Right lobe of liver (tissue), 6 donors: ENCODE results near the gene ATP1A2. TPM values are rescaled to one million over a fixed set of nuclear protein-coding genes. Genes with fewer than 3 reads are reported as not detected.

Source experiments
- ATAC-seq, 4 donors: fragments of 200-7000 bp; cut with Tn5 transposase; one replicate each; pipeline ENCODE4 v1.9.1; 2020; ENCODE audit warnings: mild to moderate bottlenecking in 4 of 4, moderate library complexity in 4 of 4
- DNase-seq, 3 donors: peaks; one replicate each; pipeline ENCODE4 v3.0.0-alpha.2; 2020
- H3K27ac ChIP-seq, 3 donors: fragments of 200-600 bp; one replicate each; pipeline ENCODE4 v1.8.0; 2022
- H3K27me3 ChIP-seq, 2 donors: fragments of 200-600 bp; one replicate each; pipeline ENCODE4 v1.8.0; 2022
- H3K36me3 ChIP-seq, 4 donors: fragments of 200-600 bp; sonication (generic) in 1 of 4; one replicate each; pipeline versions ENCODE4 v1.5.1 to v1.8.0; 2017 to 2022; ENCODE audit warnings: control low read depth in 1 of 4
- H3K4me1 ChIP-seq, 4 donors: fragments of 200-600 bp; sonication (generic) in 1 of 4; one replicate each; pipeline versions ENCODE4 v1.5.1 to v1.8.0; 2017 to 2022; ENCODE audit warnings: control low read depth in 1 of 4
- H3K4me3 ChIP-seq, 3 donors: fragments of 200-600 bp; one replicate each; pipeline ENCODE4 v1.8.0; 2022
- H3K9me3 ChIP-seq, 4 donors: fragments of 200-600 bp; sonication (generic) in 1 of 4; one replicate each; pipeline versions ENCODE4 v1.5.1 to v1.8.0; 2017 to 2022; ENCODE audit warnings: control low read depth in 1 of 4
- CTCF ChIP-seq, 4 donors: fragments of 200-600 bp in 3 of 4; fragments of 450-650 bp in 1 of 4; IDR thresholded peaks; one replicate each; pipeline versions ENCODE4 v1.5.1 to v1.8.0; 2016 to 2022; ENCODE audit warnings: antibody characterized with exemption in 4 of 4, mild to moderate bottlenecking in 2 of 4
- POLR2A ChIP-seq: fragments of 450-650 bp; IDR thresholded peaks from one replicate; pipeline ENCODE4 v1.6.1; 2017; ENCODE audit warnings: antibody characterized with exemption, mild to moderate bottlenecking
- WGBS: methylation state at CpG from one replicate; pipeline ENCODE4 v1.1.6; 2018; ENCODE audit warnings: low coverage, low lambda C conversion rate; ENCODE audit not compliant: insufficient coverage; ENCODE audit errors: missing lambda C conversion rate; 5-methylcytosine and 5-hydroxymethylcytosine counted together
- intact Hi-C, 2 donors: fragments of 100-400 bp; cut with DNase I; formaldehyde crosslinking; loops; one replicate each; pipeline versions ENCODE4 v1.11.2 to v1.14.1; 2022
- total RNA-seq, 6 experiments: library from RNA; depleted of rRNA in 2 of 6; stranded (reverse); fragments of >200 nt in 2 of 6; fragmentation: NEBNext Ultra II Directional in 3 of 6; extraction: Animal tissue kit (Norgen Biotek cat#: 25700) in 3 of 6; gene quantifications; one replicate each; pipeline versions ENCODE4 v1.1.0 to v1.2.4, GENCODE V29; 2016 to 2023
- donor health status: DM: no; HTN: yes; CAD: no.
- donor health status: DM: no; HTN: no; CAD: no.
- donor health status: DM: no; HTN: no; CAD: no.
- donor health status: DM: no; HTN: yes; CAD: no.
- donor health status: DM: no; HTN: yes; CAD: no.

Gene ATP1A2
- total RNA-seq, 6 experiments from 2014 or later: 0.22 to 1.7 (median 0.36) TPM

DNA sequence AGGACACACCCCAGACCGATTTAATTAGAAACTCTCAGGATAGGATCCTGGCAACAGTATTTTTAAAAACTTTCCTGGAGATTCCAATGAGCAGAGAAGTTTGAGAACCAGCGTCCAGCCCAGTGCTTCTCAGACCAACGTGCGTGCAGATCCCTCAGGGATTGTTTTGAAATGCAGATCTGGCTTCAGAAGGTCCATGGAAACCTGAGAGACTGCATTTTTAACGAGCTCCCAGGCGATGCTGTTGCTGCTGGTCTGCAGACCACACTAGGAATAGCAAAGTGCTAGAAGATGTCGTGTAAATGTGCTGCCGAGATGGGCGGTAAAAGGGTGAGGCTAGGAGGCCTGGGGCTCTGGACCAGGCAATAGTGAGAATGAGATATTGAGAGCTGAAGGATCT is 56.4 kb downstream of the ATP1A2 start:
- WGBS: 47% methylated on average over 9 of the region's 9 CpGs
- Histone ChIP-seq H3K9me3 (no peaks in the 10 kb centered on the region), H3K4me3 (no peak overlapping the region), H3K27ac (no peak overlapping the region), H3K4me1 (no peaks in the 10 kb centered on the region), H3K27me3 (no peaks in the 10 kb centered on the region), H3K36me3 (no peaks in the 10 kb centered on the region)
- TF ChIP-seq CTCF (IDR thresholded peaks at IDR 0.05): no peak
- TF ChIP-seq POLR2A: no peak
- DNase-seq (no peak), ATAC-seq (no peak)
- intact Hi-C loops: loop anchor here in 1 of 2 donors (10.0 kb wide), 1 partner anchor 57 kb away; the partner anchor contains the start of gene ATP1A2

DNA sequence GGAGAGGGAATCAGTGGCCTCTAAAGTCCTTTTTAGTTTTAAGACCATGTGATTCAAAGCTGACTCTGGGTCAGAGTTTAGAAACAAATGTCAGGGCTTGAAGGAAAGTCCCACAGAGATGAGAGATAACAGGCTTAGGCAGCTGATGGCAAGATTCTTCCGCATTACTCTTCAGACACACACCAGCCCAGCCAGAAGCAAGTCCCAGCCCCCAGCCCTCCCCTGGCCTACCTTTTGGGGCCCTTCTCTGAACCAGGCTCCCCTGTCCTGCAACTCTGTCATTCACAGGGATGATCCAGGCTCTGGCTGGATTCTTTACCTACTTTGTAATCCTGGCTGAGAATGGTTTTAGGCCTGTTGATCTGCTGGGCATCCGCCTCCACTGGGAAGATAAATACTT is 61.7 kb downstream of the ATP1A2 start:
- WGBS: 100% methylated on average over 1 of the region's 2 CpGs
- ATAC-seq (no peak), DNase-seq (no peak)
- intact Hi-C loops: loop anchor here in 1 of 2 donors (10.0 kb wide), 1 partner anchor 62 kb away; the partner anchor contains the start of gene ATP1A2
- no peaks in the 10 kb centered on the region for H3K36me3 ChIP-seq
- H3K27me3 ChIP-seq: no peaks in the 10 kb centered on the region
- no peaks in the 10 kb centered on the region for H3K9me3 ChIP-seq
- H3K4me1 ChIP-seq: no peaks in the 10 kb centered on the region
- no peak overlapping the region for H3K27ac ChIP-seq
- H3K4me3 ChIP-seq: no peak overlapping the region
- TF ChIP-seq CTCF (IDR thresholded peaks at IDR 0.05) (no peak), POLR2A (no peak)

DNA sequence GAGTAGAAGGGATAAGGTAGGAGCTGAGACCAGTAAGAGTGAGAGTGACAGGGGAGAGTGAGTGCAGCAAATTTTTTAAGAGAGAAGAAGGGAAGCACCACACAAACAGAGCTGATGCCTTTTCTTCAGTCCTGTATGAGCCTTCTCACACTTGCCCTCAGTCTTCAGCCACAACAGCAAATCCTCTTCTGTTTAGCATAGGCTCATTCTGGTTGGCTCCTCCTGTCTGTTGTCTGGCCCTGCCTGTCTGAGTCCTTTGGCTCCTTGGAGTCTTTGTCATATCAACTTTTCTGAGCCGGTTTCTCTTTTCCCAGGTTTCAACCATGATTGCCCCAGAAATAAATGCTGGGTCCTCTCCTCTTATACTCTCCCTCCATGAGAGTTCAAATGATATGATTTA is 62.1 kb downstream of the ATP1A2 start:
- no peak overlapping the region for H3K27ac ChIP-seq
- no peaks in the 10 kb centered on the region for H3K4me1 ChIP-seq
- H3K27me3 ChIP-seq: no peaks in the 10 kb centered on the region
- H3K9me3 ChIP-seq: no peaks in the 10 kb centered on the region
- DNase-seq (no peak), ATAC-seq (no peak)
- intact Hi-C loops: loop anchor here in 1 of 2 donors (10.0 kb wide), 1 partner anchor 63 kb away; the partner anchor contains the start of gene ATP1A2
- WGBS: 83% methylated on average over 1 of the region's 1 CpG
- H3K36me3 ChIP-seq: no peaks in the 10 kb centered on the region
- TF ChIP-seq CTCF (IDR thresholded peaks at IDR 0.05) (no peak), POLR2A (no peak)
- H3K4me3 ChIP-seq: no peak overlapping the region

GRCh38 chr1:160178731-160179130 is 63.2 kb downstream of the ATP1A2 start:
- no peak overlapping the region for H3K27ac ChIP-seq
- H3K4me3 ChIP-seq: no peak overlapping the region
- no peaks in the 10 kb centered on the region for H3K36me3 ChIP-seq
- no peaks in the 10 kb centered on the region for H3K27me3 ChIP-seq
- no peaks in the 10 kb centered on the region for H3K9me3 ChIP-seq
- no peak for ATAC-seq
- DNase-seq: no peak
- WGBS: 86% methylated on average over 2 of the region's 2 CpGs
- no peaks in the 10 kb centered on the region for H3K4me1 ChIP-seq
- intact Hi-C loops: loop anchor here in 1 of 2 donors (10.0 kb wide), 1 partner anchor 64 kb away; the partner anchor contains the start of gene ATP1A2
- TF ChIP-seq CTCF (IDR thresholded peaks at IDR 0.05) (no peak), POLR2A (no peak)
